Astrocyte of the spinal cord (primary cell): ENCODE measurements around the gene VTI1B.
A peak's percentile ranks its signal among the peaks of the same experiment; 100 is the strongest.

Experiments
- DNase-seq: peaks from one replicate; pipeline ENCODE4 v3.0.0; 2011; ENCODE audit warnings: low read depth, low spot score
- H3K4me3 ChIP-seq: 2 replicates; pipeline ENCODE4 v1.5.1; 2011; ENCODE audit warnings: low read depth, mild to moderate bottlenecking, low read length, moderate library complexity
- CTCF ChIP-seq: IDR thresholded peaks from 2 replicates; pipeline ENCODE4 v1.5.1; 2012; ENCODE audit warnings: low read depth, mild to moderate bottlenecking, low read length, inconsistent platforms
- in situ Hi-C: cut with HindIII; loops from 2 replicates; pipeline ENCODE4 v1.10.0; 2017; ENCODE audit warnings: low sequenced_read_pairs

The VTI1B gene

GRCh38 chr14:67680121-67680602 is 5.7 kb upstream of the VTI1B start:
- no peak for TF ChIP-seq CTCF
- H3K4me3 ChIP-seq, result no peak overlapping the region
- peak; percentile 72 for DNase-seq
- in situ Hi-C loops, result no loop called here

GRCh38 chr14:67679006-67679405 is 4.6 kb upstream of the VTI1B start:
- H3K4me3 ChIP-seq, result no peak overlapping the region

GRCh38 chr14:67675219-67675582 is 769 bp upstream of the VTI1B start:
- TF ChIP-seq CTCF, result no peak
- in situ Hi-C loops, result no loop called here
- DNase-seq, result no peak
- peak overlapping the region; percentile 80 for H3K4me3 ChIP-seq

More at GRCh38 chr14:67679006-67679405, 4.6 kb upstream of the VTI1B start:
- TF ChIP-seq CTCF, result no peak
- DNase-seq, result no peak
- in situ Hi-C loops, result no loop called here

- TF ChIP-seq CTCF, result peak; percentile 22
- peak overlapping the region; percentile 80 for H3K4me3 ChIP-seq
- peak; percentile 49 for DNase-seq
- in situ Hi-C loops, result no loop called here
These were observed 323 bp downstream of the VTI1B start for GRCh38 chr14:67674139-67674479.

- in situ Hi-C loops, result no loop called here
- no peak for TF ChIP-seq CTCF
- no peak for DNase-seq
- H3K4me3 ChIP-seq, result peak overlapping the region; percentile 80
These were observed 981 bp downstream of the VTI1B start for GRCh38 chr14:67673451-67673850.

GRCh38 chr14:67668559-67668958 is 5.9 kb downstream of the VTI1B start:
- in situ Hi-C loops, result no loop called here
- TF ChIP-seq CTCF, result no peak
- H3K4me3 ChIP-seq, result no peak overlapping the region
- no peak for DNase-seq

GRCh38 chr14:67666750-67667449 is 7.5 kb downstream of the VTI1B start:
- no peak overlapping the region for H3K4me3 ChIP-seq
- DNase-seq, result peak; percentile 70
- in situ Hi-C loops, result no loop called here
- TF ChIP-seq CTCF, result peak; percentile 71
